Spinal cord (tissue), 10 donors: ENCODE results near the gene GNAI3. TPM values are rescaled to one million over a fixed set of nuclear protein-coding genes. Genes with fewer than 3 reads are reported as not detected.

Source experiments
- DNase-seq, 6 donors: peaks; one replicate each; pipeline versions ENCODE4 v3.0.0 to v3.0.0-alpha.2; 2013 to 2015; ENCODE audit warnings: low spot score in 6 of 6, low read depth in 4 of 6
- H3K27ac ChIP-seq: one replicate; pipeline ENCODE4 v1.5.1; 2013; ENCODE audit warnings: low read depth, low read length, control low read depth
- H3K27me3 ChIP-seq: one replicate; pipeline ENCODE4 v1.6.1; 2013; ENCODE audit warnings: low read length; ENCODE audit not compliant: control insufficient read depth, insufficient read depth
- H3K36me3 ChIP-seq: one replicate; pipeline ENCODE4 v1.6.1; 2013; ENCODE audit warnings: low read length; ENCODE audit not compliant: control insufficient read depth, insufficient read depth
- H3K4me1 ChIP-seq: one replicate; pipeline ENCODE4 v1.6.1; 2013; ENCODE audit warnings: low read length; ENCODE audit not compliant: control insufficient read depth, insufficient read depth
- H3K4me3 ChIP-seq: one replicate; pipeline ENCODE4 v1.5.1; 2013; ENCODE audit warnings: low read depth, low read length, control low read depth
- H3K9me3 ChIP-seq: one replicate; pipeline ENCODE4 v1.6.1; 2013; ENCODE audit warnings: low read length; ENCODE audit not compliant: control insufficient read depth, insufficient read depth
- WGBS: methylation state at CpG from one replicate; pipeline ENCODE4 v1.1.5; 2013; ENCODE audit warnings: missing lambda C conversion rate; ENCODE audit not compliant: insufficient coverage; 5-methylcytosine and 5-hydroxymethylcytosine counted together
- polyA plus RNA-seq, 2 donors: library from polyadenylated mRNA; unstranded; fragments of 120-200 nt; gene quantifications; one replicate each; pipeline ENCODE4 v1.2.1, GENCODE V29; 2013; ENCODE audit not compliant: insufficient read length in 2 of 2
- total RNA-seq, 2 donors: library from RNA; depleted of rRNA in 1 of 2; stranded (reverse); fragments of 120-200 nt in 1 of 2; fragments of >200 nt in 1 of 2; gene quantifications; one replicate each; pipeline versions ENCODE4 v1.2.3 to v1.2.4, GENCODE V29; 2013 to 2014
- donor health status: healthy.

GNAI3 gene
- total and polyA plus RNA-seq, 4 donors = 8.4 to 13.0 (median 10.0) TPM

GRCh38 chr1:109620841-109621286, 72.4 kb downstream of the GNAI3 start:
- no peaks in the 10 kb centered on the region for H3K9me3 ChIP-seq
- peak overlapping the region; percentile 83 for H3K4me3 ChIP-seq
- peaks cover 64% of the 10 kb centered on the region for H3K4me1 ChIP-seq
- peak overlapping the region; percentile 94 for H3K27ac ChIP-seq
- under 1% methylated on average over 16 of the region's 18 CpGs for WGBS
- peak in 5 of 6 donors; percentile 74 to 97 (median 86) for DNase-seq
- H3K36me3 ChIP-seq = peaks cover 23% of the 10 kb centered on the region
- no peaks in the 10 kb centered on the region for H3K27me3 ChIP-seq

GRCh38 chr1:109621379-109622136, 73.1 kb downstream of the GNAI3 start:
- no peaks in the 10 kb centered on the region for H3K9me3 ChIP-seq
- H3K27ac ChIP-seq = peak overlapping the region; percentile 94

GRCh38 chr1:109622137-109622892, 73.9 kb downstream of the GNAI3 start:
- 78% methylated on average over 10 of the region's 11 CpGs for WGBS
- no peak for DNase-seq
- no peak overlapping the region for H3K4me3 ChIP-seq
- H3K4me1 ChIP-seq = peaks cover 64% of the 10 kb centered on the region
- no peaks in the 10 kb centered on the region for H3K27me3 ChIP-seq
- H3K36me3 ChIP-seq = peaks cover 38% of the 10 kb centered on the region
- H3K9me3 ChIP-seq = no peaks in the 10 kb centered on the region
- H3K27ac ChIP-seq = no peak overlapping the region

More at GRCh38 chr1:109621379-109622136, 73.1 kb downstream of the GNAI3 start:
- 33% methylated on average over 8 of the region's 13 CpGs for WGBS
- peaks cover 30% of the 10 kb centered on the region for H3K36me3 ChIP-seq
- H3K4me3 ChIP-seq = peak overlapping the region; percentile 83
- no peaks in the 10 kb centered on the region for H3K27me3 ChIP-seq
- H3K4me1 ChIP-seq = peaks cover 64% of the 10 kb centered on the region
- DNase-seq = no peak

- Histone ChIP-seq H3K27me3 (no peaks in the 10 kb centered on the region), H3K27ac (no peak overlapping the region), H3K4me3 (no peak overlapping the region), H3K9me3 (no peaks in the 10 kb centered on the region), H3K4me1 (peaks cover 64% of the 10 kb centered on the region), H3K36me3 (peaks cover 43% of the 10 kb centered on the region)
- no peak for DNase-seq
- WGBS = 100% methylated on average over 1 of the region's 3 CpGs
Observed at GRCh38 chr1:109622895-109623294, 74.5 kb downstream of the GNAI3 start.

- peak in 2 of 6 donors; percentile 49 to 60 for DNase-seq
- WGBS = 34% methylated on average over 6 of the region's 11 CpGs
- H3K4me3 ChIP-seq = peak overlapping the region; percentile 18
- H3K4me1 ChIP-seq = peaks cover 64% of the 10 kb centered on the region
- no peaks in the 10 kb centered on the region for H3K27me3 ChIP-seq
- H3K36me3 ChIP-seq = peaks cover 51% of the 10 kb centered on the region
- H3K27ac ChIP-seq = peak overlapping the region; percentile 51
- H3K9me3 ChIP-seq = no peaks in the 10 kb centered on the region
Observed at GRCh38 chr1:109623601-109624161, 75.3 kb downstream of the GNAI3 start.

- Histone ChIP-seq H3K36me3 (peaks cover 58% of the 10 kb centered on the region), H3K27ac (no peak overlapping the region), H3K4me1 (peaks cover 61% of the 10 kb centered on the region), H3K27me3 (no peaks in the 10 kb centered on the region), H3K9me3 (no peaks in the 10 kb centered on the region), H3K4me3 (peak overlapping the region; percentile 18)
- WGBS = 82% methylated on average over 11 of the region's 17 CpGs
- no peak for DNase-seq
Observed at GRCh38 chr1:109624201-109625010, 76.0 kb downstream of the GNAI3 start.

GRCh38 chr1:109625176-109625575, 76.8 kb downstream of the GNAI3 start:
- H3K27ac ChIP-seq = no peak overlapping the region
- H3K36me3 ChIP-seq = peaks cover 66% of the 10 kb centered on the region
- WGBS = 71% methylated on average over 16 of the region's 16 CpGs
- DNase-seq = no peak
- H3K27me3 ChIP-seq = no peaks in the 10 kb centered on the region
- peaks cover 54% of the 10 kb centered on the region for H3K4me1 ChIP-seq
- H3K4me3 ChIP-seq = no peak overlapping the region
- no peaks in the 10 kb centered on the region for H3K9me3 ChIP-seq

GRCh38 chr1:109625601-109626560, 77.5 kb downstream of the GNAI3 start:
- DNase-seq = no peak
- Histone ChIP-seq H3K27ac (no peak overlapping the region), H3K9me3 (no peaks in the 10 kb centered on the region), H3K4me1 (peaks cover 48% of the 10 kb centered on the region), H3K36me3 (peaks cover 72% of the 10 kb centered on the region), H3K4me3 (no peak overlapping the region), H3K27me3 (no peaks in the 10 kb centered on the region)
- WGBS = 82% methylated on average over 27 of the region's 32 CpGs
